Central memory CD8-positive, alpha-beta T cell (primary cell): Measurements from ENCODE around the gene SIGLEC11.

ENCODE experiments used
- ATAC-seq: fragments of 150-1000 bp; cut with Tn5 transposase; replicated peaks from 2 replicates; pipeline ENCODE4 v1.10.0; 2022; ENCODE audit warnings: mild to moderate bottlenecking, moderate FRiP score, moderate number of reproducible peaks; ENCODE audit not compliant: poor library complexity, severe bottlenecking; ENCODE audit errors: extremely low read depth
- DNase-seq, 2 donors: peaks; one replicate each; pipeline ENCODE4 v3.0.0; 2021; ENCODE audit warnings: low spot score in 2 of 2
- H3K27ac Mint-ChIP-seq: one replicate; pipeline ENCODE4 v1.8.0; 2022; ENCODE audit warnings: low read depth, mild to moderate bottlenecking, moderate library complexity, mixed read lengths
- H3K27me3 Mint-ChIP-seq: one replicate; pipeline ENCODE4 v1.8.0; 2022; ENCODE audit warnings: mixed read lengths
- H3K36me3 Mint-ChIP-seq: one replicate; pipeline ENCODE4 v1.8.0; 2022; ENCODE audit warnings: mild to moderate bottlenecking, moderate library complexity, mixed read lengths; ENCODE audit not compliant: insufficient read depth
- H3K4me1 Mint-ChIP-seq: one replicate; pipeline ENCODE4 v1.8.0; 2022; ENCODE audit warnings: mixed read lengths
- H3K4me3 Mint-ChIP-seq: one replicate; pipeline ENCODE4 v1.8.0; 2022; ENCODE audit warnings: mild to moderate bottlenecking, moderate library complexity, mixed read lengths
- H3K9me3 Mint-ChIP-seq: one replicate; pipeline ENCODE4 v1.8.0; 2022; ENCODE audit warnings: mixed read lengths

SIGLEC11 gene

DNA sequence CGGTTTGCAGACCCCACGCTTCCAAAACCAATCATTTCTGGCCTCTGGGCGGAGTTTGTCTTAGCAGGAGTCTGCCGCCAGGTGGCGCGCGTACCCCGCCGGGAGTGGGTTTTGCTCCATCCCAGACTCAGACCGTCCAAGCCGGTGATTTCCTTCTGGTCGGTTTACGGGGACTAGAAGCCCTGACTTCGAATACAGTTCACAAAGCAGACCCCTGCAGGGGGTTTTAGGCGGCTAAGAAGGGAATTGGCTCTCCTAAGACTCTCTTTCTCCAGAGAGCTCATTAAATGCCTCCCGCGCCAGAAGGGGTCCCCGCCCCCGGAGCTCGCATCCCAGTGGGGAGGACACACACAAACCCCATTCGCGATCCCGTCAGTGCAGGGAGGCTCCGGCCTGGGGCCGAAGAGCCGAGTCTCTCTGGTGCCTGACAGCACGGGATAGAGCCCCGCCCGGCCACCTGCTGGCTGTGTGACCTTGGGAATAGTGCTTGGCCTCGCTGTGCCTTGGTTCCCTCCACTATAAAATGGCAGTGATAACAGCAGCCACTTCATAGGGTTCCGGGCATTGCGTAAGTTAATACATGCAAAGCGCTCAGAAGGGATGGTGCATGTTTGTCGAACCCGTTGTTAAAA is 23.1 kb downstream of the SIGLEC11 start:
- peaks cover 9% of the 10 kb centered on the region for H3K4me1 Mint-ChIP-seq
- ATAC-seq (peak; percentile 45), DNase-seq (peak; percentile 53 to 76)
- peaks cover 24% of the 10 kb centered on the region for H3K27me3 Mint-ChIP-seq
- no peak overlapping the region for H3K27ac Mint-ChIP-seq
- no peaks in the 10 kb centered on the region for H3K9me3 Mint-ChIP-seq
- no peak overlapping the region for H3K4me3 Mint-ChIP-seq
- H3K36me3 Mint-ChIP-seq = peaks cover 2% of the 10 kb centered on the region

DNA sequence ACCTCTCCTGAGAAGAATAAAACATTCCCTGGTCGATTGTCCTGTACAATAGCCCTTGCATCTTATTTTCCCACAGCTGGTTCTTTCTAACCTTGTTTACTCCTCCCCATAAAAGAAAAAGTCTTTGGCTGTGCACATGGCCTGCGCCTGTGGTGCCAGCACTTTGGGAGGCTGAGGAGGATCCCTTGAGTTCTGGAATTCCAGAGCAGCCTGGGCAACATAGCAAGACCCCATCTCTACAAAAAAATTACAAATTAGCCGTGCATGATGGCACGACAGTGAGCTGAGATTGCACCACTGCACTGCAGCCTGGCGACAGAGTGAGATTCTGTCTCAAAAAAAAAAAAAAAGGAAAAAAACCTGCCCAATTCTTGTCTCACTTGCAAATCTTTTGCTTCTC is 24.4 kb downstream of the SIGLEC11 start:
- Mint-ChIP-seq H3K27ac (no peak overlapping the region), H3K27me3 (peaks cover 15% of the 10 kb centered on the region)

DNA sequence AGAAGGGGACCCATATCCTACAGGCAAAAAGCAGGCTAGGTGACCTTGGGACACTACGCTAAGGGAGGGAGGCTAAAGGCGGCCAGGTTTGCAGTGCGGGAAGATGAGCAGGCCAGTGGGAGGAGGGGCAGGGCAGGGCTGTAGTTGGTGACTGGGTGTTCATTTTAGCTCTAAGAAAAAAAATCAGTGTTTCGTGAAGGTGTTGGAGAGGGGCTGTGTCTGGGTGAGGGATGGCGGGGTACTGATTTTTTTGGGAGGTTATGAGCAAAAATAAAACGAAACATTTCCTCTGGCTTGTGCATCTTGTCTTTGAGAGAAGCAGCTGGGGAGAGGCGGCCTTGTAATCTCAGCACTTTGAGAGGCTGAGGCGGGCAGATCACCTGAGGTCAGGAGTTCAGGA is 27.3 kb downstream of the SIGLEC11 start:
- no peak overlapping the region for H3K27ac Mint-ChIP-seq
- peak overlapping the region; percentile 58 for H3K4me3 Mint-ChIP-seq
- H3K9me3 Mint-ChIP-seq = no peaks in the 10 kb centered on the region
- peaks cover 22% of the 10 kb centered on the region for H3K36me3 Mint-ChIP-seq
- ATAC-seq (no peak), DNase-seq (no peak)
- H3K27me3 Mint-ChIP-seq = no peaks in the 10 kb centered on the region
- H3K4me1 Mint-ChIP-seq = peaks cover 48% of the 10 kb centered on the region

More for the DNA sequence above, 24.4 kb downstream of the SIGLEC11 start:
- ATAC-seq (no peak), DNase-seq (no peak)
- Mint-ChIP-seq H3K9me3 (no peaks in the 10 kb centered on the region), H3K4me1 (peaks cover 21% of the 10 kb centered on the region), H3K4me3 (no peak overlapping the region), H3K36me3 (peaks cover 2% of the 10 kb centered on the region)

DNA sequence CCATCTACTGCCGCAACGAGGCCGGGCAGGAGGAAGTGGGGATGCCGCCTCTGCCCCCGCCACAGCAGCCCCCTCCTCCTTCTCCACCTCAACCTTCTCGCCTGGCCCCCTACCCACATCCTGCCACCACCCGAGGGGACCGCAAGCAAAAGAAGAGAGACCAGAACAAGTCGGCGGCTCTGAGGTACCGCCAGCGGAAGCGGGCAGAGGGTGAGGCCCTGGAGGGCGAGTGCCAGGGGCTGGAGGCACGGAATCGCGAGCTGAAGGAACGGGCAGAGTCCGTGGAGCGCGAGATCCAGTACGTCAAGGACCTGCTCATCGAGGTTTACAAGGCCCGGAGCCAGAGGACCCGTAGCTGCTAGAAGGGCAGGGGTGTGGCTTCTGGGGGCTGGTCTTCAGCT is 28.2 kb downstream of the SIGLEC11 start:
- H3K36me3 Mint-ChIP-seq = peaks cover 31% of the 10 kb centered on the region
- no peaks in the 10 kb centered on the region for H3K9me3 Mint-ChIP-seq
- DNase-seq = peak; percentile 31 to 37
- H3K27me3 Mint-ChIP-seq = no peaks in the 10 kb centered on the region
- H3K4me1 Mint-ChIP-seq = peaks cover 58% of the 10 kb centered on the region
- ATAC-seq = peak; percentile 3
- H3K4me3 Mint-ChIP-seq = peak overlapping the region; percentile 58
- H3K27ac Mint-ChIP-seq = peak overlapping the region; percentile 53

DNA sequence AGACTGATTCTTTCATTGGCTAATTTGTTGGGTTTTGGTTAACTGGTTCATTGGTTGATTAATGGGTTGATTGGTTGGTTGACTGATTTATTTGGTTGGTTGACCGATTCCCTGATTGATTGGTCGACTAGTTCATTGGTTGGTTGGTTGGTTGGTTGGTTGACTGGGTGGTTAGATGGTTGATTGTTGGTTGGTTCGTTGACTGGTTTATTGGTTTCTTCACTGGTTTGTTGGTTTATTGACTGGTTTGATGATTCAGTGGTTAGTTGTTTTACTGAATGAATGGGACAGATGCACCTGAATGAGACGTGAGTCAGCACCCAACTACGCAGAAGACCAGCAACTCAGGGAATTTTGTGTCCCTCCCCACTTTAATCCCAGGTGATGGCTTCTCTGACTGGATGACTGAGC is 28.9 kb downstream of the SIGLEC11 start:
- ATAC-seq (no peak), DNase-seq (no peak)
- no peak overlapping the region for H3K27ac Mint-ChIP-seq
- H3K4me3 Mint-ChIP-seq = peak overlapping the region; percentile 58
- H3K9me3 Mint-ChIP-seq = no peaks in the 10 kb centered on the region
- H3K4me1 Mint-ChIP-seq = peaks cover 63% of the 10 kb centered on the region
- peaks cover 35% of the 10 kb centered on the region for H3K36me3 Mint-ChIP-seq
- no peaks in the 10 kb centered on the region for H3K27me3 Mint-ChIP-seq

DNA sequence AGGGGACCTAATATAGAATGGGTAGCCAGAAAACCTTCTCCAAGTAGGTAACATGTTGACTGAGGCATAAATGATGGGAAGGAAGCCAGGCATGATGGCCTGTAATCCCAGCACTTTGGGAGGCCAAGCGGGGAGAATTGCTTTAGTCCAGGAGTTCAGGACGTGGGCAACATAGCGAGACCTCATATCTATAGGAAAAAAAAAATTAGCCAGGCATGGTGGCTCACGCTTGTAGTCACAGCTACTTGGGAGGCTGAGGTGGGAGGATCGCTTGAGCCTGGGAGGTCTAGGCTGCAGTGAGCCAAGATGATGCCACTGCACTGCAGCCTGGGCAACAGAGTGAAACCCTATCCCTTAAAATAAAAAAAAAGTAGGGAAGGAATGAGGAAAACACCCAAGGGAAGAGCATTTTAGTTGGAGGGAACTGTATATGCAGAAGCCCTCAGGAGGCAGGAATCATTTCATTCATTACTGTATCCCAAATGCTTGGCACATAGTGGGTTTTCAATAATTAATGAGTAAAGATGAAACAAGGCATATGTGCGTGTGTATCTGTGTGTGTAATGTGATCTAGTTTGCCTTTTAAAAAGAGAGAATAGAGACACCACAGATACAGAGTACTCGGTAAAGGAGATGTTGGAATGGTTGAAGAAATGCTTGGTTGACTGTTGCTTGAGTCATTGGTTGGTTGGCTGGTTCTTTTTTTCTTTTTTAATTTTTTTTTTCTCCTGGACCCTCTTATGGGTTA is 29.5 kb downstream of the SIGLEC11 start:
- Mint-ChIP-seq H3K4me1 (peaks cover 63% of the 10 kb centered on the region), H3K27ac (no peak overlapping the region), H3K36me3 (peaks cover 37% of the 10 kb centered on the region), H3K9me3 (no peaks in the 10 kb centered on the region), H3K4me3 (peak overlapping the region; percentile 58), H3K27me3 (no peaks in the 10 kb centered on the region)
- DNase-seq (no peak), ATAC-seq (no peak)

DNA sequence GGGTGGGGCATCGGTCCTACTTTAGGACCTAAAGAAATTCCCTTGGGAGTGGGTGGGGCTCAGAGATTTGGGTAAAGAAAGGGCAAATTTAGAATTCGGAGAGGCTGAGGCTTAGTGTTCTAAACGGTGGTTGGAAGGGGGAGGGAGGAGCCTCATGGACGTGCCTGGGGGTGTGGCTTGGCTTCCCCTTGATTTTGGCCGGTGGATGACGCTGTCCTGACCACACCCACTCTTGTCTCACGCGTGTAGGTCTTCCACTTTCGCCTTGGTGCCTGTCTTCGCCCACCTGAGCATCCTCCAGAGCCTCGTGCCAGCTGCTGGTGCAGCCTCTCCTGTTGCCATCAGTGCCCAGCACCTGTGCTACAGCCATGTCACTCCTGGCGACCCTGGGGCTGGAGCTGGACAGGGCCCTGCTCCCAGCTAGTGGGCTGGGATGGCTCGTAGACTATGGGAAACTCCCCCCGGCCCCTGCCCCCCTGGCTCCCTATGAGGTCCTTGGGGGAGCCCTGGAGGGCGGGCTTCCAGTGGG is 30.4 kb downstream of the SIGLEC11 start:
- no peaks in the 10 kb centered on the region for H3K9me3 Mint-ChIP-seq
- DNase-seq (no peak), ATAC-seq (no peak)
- H3K27me3 Mint-ChIP-seq = no peaks in the 10 kb centered on the region
- peak overlapping the region; percentile 93 for H3K4me3 Mint-ChIP-seq
- peak overlapping the region; percentile 79 for H3K27ac Mint-ChIP-seq
- peaks cover 42% of the 10 kb centered on the region for H3K36me3 Mint-ChIP-seq
- H3K4me1 Mint-ChIP-seq = peaks cover 63% of the 10 kb centered on the region

DNA sequence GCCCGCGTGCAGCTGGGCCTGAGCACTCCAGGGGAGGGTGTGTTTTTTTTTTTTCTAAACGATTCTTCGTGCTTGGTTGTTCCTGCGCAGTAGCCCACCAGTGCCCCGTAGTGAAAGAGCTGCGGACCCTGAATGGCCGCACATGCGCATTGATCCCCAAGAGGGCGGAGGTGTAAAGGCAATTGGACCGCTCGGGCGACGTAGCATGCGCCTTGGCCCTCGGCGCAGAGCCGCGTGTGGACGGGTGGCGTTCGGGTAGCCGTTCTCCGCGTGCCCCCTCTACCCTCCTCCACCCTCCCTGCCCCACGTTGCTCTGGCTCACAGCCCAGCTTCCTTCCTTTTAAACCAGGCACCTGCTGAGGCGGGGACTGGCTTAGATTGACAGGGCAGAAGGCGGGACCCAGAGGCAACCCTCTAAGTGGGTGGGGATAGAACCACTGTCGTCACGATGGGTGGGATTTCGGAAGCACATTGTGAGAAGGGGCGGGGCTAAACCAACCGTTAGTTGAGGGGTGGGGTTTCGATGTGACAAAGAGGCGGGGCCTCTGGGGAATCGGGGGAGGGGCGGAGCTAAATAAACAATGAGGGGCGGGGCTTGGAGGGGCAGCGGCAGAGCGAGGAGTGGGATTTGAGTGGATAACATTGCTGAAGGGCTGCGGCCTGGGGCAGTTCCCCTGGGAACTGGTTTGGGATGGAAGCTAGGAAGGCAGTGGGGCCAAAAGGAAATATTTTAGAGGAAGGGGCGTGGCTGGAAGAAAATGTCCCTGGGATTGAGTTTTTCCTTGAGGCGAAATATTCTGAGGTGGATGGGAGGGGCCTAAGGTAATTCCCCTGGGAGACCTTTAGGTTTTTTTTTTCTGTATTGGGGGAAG is 31.1 kb downstream of the SIGLEC11 start:
- peak; percentile 88 for ATAC-seq
- H3K9me3 Mint-ChIP-seq = no peaks in the 10 kb centered on the region
- peaks cover 49% of the 10 kb centered on the region for H3K36me3 Mint-ChIP-seq
- DNase-seq = peak; percentile 85 to 94
- H3K4me3 Mint-ChIP-seq = peak overlapping the region; percentile 93
- peaks cover 63% of the 10 kb centered on the region for H3K4me1 Mint-ChIP-seq
- H3K27me3 Mint-ChIP-seq = no peaks in the 10 kb centered on the region
- H3K27ac Mint-ChIP-seq = peak overlapping the region; percentile 99

DNA sequence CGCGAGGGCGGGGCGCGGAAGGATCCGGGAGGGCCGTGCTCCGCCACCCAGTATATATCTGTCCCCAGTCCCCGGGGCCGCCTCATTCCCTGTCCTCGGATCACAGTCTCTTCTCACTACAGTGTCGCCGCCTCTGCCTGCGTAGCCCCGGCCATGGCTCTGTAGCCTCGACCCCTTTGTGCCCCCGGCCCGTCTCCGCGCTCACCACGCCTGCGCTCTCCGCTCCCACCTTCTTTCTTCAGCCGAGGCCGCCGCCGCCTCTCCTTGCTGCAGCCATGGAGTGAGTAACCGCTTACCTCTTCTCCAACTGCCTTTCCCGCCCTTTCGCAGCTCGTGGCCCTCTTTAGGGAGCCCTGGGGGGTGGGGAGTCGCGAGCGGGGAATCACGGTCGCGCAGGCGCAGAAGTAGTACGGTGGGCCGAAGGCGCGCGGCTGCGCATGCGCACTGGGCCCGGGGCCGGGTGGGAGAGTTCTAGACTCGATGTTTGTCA is 31.8 kb downstream of the SIGLEC11 start, which contains the start of the genes ATF5 and NUP62:
ATF5 (plus strand) TSS at position 85 of the 490 bp plus-strand sequence. CDS start 1,646 bp downstream, outside the sequence.
NUP62 (minus strand) TSS at position 384 of the 490 bp plus-strand sequence. CDS start 19,697 bp downstream, outside the sequence.
- ATAC-seq = peak; percentile 54
- Mint-ChIP-seq H3K4me1 (peaks cover 68% of the 10 kb centered on the region), H3K36me3 (peaks cover 50% of the 10 kb centered on the region), H3K4me3 (peak within 1 kb of the TSS; percentile 93), H3K9me3 (no peaks in the 10 kb centered on the region), H3K27me3 (no peaks in the 10 kb centered on the region), H3K27ac (peak within 1 kb of the TSS; percentile 99)
- peak; percentile 88 to 97 for DNase-seq

DNA sequence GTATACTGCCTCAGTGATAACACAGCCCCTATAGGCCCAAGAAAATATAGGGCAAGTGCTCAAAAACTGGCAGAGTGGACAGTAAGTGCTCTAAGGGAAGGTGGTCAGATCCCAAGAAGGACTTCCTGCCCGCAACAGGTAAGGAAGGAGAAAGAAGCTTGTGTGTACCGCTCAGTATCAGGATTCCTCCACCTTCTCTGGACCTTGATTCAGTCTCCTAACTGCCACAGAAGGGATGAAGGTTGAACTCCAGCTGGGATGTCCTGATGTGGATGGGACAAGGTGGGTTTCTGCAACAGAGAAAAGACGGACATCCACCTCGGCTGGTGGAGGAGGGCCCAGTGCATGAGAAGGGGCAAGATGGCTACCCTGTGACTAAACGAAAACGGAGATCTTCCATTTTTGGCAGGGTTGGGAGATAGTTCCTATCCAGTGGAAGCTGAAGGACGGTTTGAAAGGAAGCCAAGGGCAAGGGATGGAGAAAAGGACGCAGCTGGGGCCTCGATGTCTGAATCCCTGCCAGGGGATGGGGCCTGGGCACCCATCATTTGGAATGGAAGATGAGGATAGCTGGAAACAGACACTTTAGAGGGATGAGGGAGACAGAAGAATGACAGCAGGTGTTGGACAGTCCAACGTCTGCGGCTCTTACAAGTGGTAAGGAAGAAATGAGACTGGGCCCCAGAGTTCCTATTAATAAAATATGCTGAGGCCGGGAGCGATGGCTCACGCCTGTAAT is 33.3 kb downstream of the SIGLEC11 start:
- Mint-ChIP-seq H3K27me3 (no peaks in the 10 kb centered on the region), H3K4me3 (peak overlapping the region; percentile 93), H3K9me3 (no peaks in the 10 kb centered on the region), H3K27ac (peak overlapping the region; percentile 99), H3K36me3 (peaks cover 52% of the 10 kb centered on the region), H3K4me1 (peaks cover 57% of the 10 kb centered on the region)
- DNase-seq (no peak), ATAC-seq (no peak)

DNA sequence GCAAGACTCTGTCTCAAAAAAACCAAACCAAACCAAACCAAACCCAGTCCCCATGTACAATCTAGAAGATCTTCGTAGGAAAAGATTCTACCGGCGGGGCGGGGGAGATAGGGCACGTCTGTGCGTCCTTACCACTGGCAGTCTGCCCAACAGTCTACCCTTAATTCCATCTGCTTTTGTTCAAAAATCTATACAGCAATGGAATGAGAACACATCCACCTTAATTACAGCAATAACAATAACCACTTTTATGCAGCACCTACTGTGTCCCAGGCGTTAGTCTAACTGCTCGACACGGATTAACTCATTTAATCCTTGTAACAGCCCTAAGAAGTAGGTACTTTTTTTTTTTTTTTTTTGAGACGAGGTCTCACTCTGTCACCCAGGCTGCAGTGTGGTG is 34.5 kb downstream of the SIGLEC11 start:
- DNase-seq = no peak
- Mint-ChIP-seq H3K27ac (no peak overlapping the region), H3K9me3 (no peaks in the 10 kb centered on the region), H3K4me3 (peak overlapping the region; percentile 29), H3K4me1 (peaks cover 54% of the 10 kb centered on the region), H3K36me3 (peaks cover 58% of the 10 kb centered on the region), H3K27me3 (no peaks in the 10 kb centered on the region)
- ATAC-seq = no peak
